RPMI7951 (cell line): ENCODE results near the gene ANO4. TPM values are rescaled to one million over a fixed set of nuclear protein-coding genes. Genes with fewer than 3 reads are reported as not detected.

Experiments used
- DNase-seq: peaks from one replicate; pipeline ENCODE4 v3.0.0-alpha.2; 2012; ENCODE audit warnings: low read depth
- total RNA-seq: library from RNA; depleted of rRNA; stranded (reverse); fragments of >200 nt; shearing (Covaris generic); gene quantifications from 2 replicates; pipeline ENCODE4 v1.2.3, GENCODE V29; 2014; rRNA removed

Gene ANO4
- total RNA-seq: 0.48 and 1.1 TPM in 2 replicates

- peak; percentile 5 for DNase-seq
Measured at GRCh38 chr12:100794441-100795173, at the start of gene ANO4. ANO4 (plus strand) TSS chr12:100794776; CDS start chr12:100901786, 107,010 bp downstream.

DNA sequence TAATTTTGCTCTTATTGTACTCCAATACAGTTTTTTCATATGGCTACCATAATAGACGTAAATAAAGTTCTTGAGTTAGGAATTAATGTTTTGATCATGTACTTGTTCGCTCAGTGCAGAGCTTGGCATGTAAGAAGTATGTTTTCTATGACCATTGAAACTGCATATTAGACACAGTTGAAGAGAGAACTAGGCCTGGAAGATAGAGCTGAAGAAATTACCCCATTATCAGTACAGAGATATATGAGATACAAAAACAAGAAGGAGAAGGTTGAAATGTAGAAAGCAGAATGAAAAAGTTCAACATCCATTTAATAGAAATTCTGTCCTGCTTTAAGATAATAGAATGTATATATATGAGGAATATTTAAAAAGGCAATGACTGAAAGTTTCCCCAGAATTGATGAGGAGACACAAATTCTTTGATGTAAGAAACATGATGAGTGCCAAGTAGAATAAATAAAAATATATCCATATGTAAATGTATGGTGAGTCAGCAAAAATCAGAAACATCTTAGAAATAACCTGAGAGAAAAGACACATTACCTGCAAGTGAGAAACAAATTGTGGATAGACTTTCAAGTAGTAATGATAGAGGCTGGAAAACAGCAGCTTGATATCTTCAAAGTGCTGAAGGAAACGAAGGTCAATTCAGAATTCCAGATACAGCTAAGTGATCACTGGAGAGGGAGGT lies 49.1 kb upstream of the ANO4 start:
- no peak for DNase-seq

DNA sequence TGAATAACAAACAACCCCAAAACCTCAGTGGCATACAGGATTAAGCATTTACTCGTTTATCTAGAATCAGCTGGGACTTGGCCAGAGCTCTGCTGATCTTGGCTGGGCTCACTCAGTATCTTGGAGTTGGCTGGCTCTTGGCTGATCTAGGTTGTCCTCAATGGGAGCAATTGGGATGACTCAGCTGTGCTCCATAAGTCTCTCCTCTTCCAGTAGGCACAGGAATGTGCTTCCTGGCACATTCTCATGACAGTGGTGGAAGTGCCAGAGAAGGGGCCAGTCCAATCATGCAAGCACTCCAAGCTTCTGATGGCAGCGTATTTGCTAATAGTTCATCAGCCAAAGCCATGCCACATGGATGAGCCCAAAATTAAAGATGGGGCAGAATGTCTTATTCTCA lies 41.7 kb upstream of the ANO4 start:
- DNase-seq: no peak

DNA sequence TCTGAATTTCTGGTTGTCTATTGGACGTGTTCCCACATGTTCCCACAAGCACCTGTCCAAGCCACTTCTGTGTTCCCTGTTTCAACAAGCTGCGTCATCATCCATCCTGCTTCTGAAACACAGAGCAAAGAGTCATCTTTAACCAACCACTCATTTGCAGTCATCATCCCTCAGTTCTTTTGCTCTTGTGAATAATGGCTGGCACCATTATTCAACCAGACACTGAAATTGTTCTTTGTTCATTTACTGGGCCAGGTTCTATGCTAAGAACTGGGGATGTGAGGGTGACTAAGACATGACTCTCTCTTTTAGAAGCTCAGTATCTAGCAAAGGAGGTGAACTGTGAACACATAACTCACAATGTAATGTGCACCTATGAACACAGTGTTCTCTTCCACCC lies 40.7 kb upstream of the ANO4 start:
- no peak for DNase-seq

- DNase-seq: no peak
Measured at GRCh38 chr12:100755186-100755585, 39.4 kb upstream of the ANO4 start.

- no peak for DNase-seq
Measured at GRCh38 chr12:100758083-100758482, 36.5 kb upstream of the ANO4 start.

DNA sequence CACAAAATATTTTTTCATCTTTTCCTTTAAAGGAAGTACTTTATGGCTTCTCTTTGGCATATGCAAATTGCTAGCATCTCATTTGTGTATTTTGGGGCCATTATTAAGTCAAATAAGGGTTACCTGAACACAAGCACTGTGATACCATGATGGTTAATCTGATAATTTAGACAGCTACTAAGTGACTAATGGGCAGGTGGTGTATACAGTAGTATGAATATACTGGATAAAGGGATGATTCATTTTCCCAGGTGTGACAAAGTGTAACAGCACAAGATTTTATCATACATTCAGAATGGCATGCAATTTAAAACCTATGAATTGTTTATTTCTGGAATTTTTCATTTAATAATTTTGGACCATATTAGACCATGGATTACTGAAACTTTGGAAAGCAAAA lies 27.2 kb upstream of the ANO4 start:
- DNase-seq: no peak

DNA sequence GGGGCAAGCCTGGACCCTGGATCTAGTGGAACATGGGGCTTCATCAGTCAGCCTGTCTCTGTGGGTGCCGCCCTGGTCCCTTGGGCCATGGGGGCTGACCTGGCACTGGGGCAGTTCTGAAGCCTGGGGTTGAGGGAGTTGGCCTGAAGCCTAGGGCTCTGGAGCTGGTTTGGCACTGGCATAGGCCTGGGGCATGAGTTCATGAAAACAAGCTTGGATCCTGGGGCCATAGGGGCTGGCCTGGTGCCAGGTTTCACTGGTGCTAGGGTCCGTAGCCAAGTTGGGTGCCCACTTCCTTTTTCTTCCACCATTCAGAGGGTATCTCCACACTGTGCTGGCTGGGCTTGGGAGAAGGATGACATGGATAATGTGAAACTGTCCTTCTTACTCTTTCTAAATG lies 26.6 kb upstream of the ANO4 start:
- DNase-seq: no peak

- DNase-seq: no peak
Measured at GRCh38 chr12:100778967-100779590, 15.5 kb upstream of the ANO4 start.

DNA sequence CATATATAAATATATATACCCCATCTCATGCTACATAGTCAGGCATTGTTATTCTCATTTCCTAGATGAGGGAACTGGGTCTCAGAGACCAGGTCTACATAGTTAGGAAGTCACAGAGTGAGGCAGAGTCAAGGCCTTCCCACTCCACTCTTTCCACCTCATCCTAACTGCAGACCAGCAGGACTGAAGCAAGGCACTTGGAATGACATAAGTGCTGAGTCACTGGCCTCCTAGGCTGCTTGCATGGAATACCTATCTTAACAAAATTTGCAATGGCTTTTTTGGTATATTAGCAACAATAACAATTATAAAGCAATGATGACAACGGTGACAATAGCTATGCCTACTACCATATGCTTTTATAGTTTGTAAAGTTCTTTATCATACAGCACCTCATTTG lies 5.4 kb upstream of the ANO4 start:
- DNase-seq: no peak

DNA sequence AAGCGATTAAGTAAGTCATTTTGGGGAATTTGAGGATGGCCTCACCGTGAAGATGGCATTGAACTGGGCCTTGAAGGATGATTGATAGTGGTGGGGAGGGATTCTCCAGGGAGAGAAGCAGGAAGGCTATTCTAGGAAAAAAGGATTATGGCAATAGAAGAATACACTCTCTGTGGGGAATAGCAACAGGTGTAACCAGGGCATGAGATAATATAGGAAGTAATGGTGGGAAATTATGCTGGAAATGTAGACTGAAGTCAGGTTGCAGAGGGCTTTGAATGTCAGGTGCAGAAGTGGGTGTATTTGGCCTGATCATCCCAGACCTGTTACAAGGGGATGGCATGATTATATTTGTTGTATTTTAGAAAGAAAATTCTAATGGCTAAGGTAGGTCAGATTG lies 4.6 kb upstream of the ANO4 start:
- no peak for DNase-seq

GRCh38 chr12:100790552-100790951 lies 4.0 kb upstream of the ANO4 start:
- DNase-seq: no peak

DNA sequence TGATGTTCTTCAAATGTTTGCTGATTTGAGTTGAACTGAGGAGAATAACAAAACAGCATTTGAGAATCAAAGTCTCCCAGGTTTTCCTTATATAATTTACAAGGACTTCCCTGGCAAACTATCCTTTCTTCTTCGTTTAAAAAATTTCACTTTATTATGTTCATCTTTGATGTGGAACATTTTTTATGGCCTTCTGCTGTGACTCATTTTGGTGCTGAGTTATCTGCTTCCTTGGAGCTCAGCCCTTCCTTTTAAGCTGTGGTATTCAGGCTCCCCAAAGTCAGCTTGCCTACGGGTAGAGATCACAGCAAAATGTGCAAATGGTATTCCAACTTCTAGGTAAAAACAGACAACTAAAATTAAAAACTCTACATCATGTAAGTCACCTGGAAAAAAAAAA lies 1.4 kb upstream of the ANO4 start:
- peak; percentile 0 for DNase-seq

- no peak for DNase-seq
Measured at GRCh38 chr12:100795174-100795799, 711 bp downstream of the ANO4 start.

DNA sequence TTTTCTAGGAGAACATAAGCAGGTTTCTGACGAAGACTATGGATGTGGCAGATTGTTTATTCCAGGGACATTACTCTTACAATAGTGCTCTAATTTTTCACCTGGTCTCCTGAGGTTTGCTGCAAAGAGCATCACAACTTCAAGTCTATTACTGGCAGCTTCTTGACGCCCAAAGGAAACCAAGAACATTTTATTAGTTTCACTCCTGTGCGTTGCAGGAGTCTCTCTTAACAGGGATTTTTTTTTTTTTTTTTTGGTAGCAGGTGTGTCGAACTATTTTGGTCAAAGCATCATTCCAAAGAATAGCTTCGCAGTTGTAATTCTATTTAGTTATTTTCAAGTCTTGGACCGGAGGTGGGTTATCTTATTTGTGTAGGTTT lies 1.2 kb downstream of the ANO4 start:
- no peak for DNase-seq

- no peak for DNase-seq
Measured at GRCh38 chr12:100796621-100797020, 2.0 kb downstream of the ANO4 start.

GRCh38 chr12:100797246-100797645 lies 2.7 kb downstream of the ANO4 start:
- no peak for DNase-seq

- DNase-seq: no peak
Measured at GRCh38 chr12:100797786-100798185, 3.2 kb downstream of the ANO4 start.

DNA sequence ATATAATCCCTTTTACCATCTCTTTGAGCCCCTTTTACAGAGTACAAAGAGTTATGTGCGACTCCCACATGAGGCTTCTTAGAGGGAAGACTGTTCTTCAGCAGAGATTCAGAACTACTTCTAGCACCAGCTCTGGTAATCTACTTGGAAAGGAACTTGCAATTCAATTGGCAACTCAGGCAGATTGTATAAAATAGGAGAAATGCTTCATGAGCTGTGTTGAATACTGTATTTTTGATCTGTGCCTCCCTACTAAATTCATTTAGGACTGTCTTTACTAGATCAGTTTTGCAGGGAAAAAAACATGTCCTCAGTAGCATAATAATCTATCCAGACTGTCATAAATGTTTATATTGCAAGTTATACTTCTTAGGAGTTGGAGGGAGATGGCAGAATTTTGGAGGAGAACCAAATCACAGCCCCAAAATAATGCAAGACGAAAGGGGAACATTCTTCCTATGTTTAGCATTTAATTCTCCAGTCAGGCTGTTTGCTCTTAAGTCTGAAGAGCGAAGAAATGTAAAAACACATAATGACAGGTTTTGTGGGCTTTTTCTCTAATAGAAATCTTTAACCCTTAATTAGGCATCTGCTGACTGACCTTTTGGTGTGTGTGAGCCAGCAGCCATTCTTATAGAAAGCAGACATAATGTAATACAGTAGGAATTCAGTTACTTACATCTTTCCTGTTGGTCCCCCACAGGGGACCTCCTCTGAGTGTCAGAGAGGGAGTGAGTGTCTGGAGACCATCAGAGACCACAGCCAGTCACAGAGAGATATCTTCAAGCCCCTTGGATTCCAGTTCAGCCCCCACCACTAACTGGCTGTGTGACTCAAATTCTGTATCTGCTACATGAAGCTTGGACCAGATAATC lies 3.9 kb downstream of the ANO4 start:
- no peak for DNase-seq

- peak; percentile 1 for DNase-seq
Measured at GRCh38 chr12:100799770-100800169, 5.2 kb downstream of the ANO4 start.

- DNase-seq: no peak
Measured at GRCh38 chr12:100800723-100801122, 6.1 kb downstream of the ANO4 start.

GRCh38 chr12:100801320-100801719 lies 6.7 kb downstream of the ANO4 start:
- no peak for DNase-seq
